NB4 (cell line): ENCODE results near the gene CRTAC1.

ENCODE experiments used
- DNase-seq: peaks from one replicate; pipeline ENCODE4 v3.0.0; 2010; ENCODE audit warnings: low read depth
- H3K4me3 ChIP-seq: one replicate; pipeline ENCODE4 v1.5.1; 2011; ENCODE audit warnings: mild to moderate bottlenecking, low read depth, low read length, moderate library complexity
- MAX ChIP-seq: IDR thresholded peaks from 2 replicates; pipeline ENCODE4 v1.6.1; 2011; ENCODE audit warnings: low read depth, low read length
- MYC ChIP-seq: IDR thresholded peaks from 2 replicates; pipeline ENCODE4 v1.6.1; 2011; ENCODE audit warnings: low read depth, low read length
- POLR2A ChIP-seq: IDR thresholded peaks from 2 replicates; pipeline ENCODE4 v1.6.1; 2011; ENCODE audit warnings: mild to moderate bottlenecking; ENCODE audit not compliant: insufficient read length; ENCODE audit errors: extremely low read depth
- TF ChIP-seq, protein P1 (sequence below): IDR thresholded peaks from one replicate; pipeline ENCODE4 v1.5.1; 2012; ENCODE audit warnings: low read depth, low read length

Gene CRTAC1

DNA sequence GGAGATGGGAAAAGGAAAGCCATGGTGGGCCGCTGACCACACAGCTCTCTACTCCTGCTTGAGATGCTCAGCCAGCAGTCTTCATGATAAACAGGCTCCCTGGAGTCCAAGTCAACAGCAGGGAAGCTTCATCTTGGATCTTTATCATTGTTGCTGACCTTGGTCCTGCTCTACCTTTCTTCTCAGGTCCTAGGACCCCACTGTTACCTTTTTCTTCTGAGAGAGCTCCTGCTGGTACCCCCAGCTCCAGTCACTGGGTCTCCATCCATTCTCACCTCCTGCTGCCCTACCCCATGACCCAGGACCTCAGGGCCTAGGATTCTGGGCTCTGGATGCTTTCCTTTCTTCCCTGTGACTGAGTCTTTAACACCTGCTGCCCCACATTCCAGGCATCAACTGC, 5.2 kb upstream of the CRTAC1 start:
- DNase-seq: no peak
- no peak overlapping the region for H3K4me3 ChIP-seq
- TF ChIP-seq MAX: no peak
- no peak for TF ChIP-seq POLR2A
- TF ChIP-seq, protein P1, sequence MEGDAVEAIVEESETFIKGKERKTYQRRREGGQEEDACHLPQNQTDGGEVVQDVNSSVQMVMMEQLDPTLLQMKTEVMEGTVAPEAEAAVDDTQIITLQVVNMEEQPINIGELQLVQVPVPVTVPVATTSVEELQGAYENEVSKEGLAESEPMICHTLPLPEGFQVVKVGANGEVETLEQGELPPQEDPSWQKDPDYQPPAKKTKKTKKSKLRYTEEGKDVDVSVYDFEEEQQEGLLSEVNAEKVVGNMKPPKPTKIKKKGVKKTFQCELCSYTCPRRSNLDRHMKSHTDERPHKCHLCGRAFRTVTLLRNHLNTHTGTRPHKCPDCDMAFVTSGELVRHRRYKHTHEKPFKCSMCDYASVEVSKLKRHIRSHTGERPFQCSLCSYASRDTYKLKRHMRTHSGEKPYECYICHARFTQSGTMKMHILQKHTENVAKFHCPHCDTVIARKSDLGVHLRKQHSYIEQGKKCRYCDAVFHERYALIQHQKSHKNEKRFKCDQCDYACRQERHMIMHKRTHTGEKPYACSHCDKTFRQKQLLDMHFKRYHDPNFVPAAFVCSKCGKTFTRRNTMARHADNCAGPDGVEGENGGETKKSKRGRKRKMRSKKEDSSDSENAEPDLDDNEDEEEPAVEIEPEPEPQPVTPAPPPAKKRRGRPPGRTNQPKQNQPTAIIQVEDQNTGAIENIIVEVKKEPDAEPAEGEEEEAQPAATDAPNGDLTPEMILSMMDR: no peak
- TF ChIP-seq MYC: no peak

GRCh38 chr10:98033515-98033914, 3.1 kb upstream of the CRTAC1 start:
- H3K4me3 ChIP-seq: no peak overlapping the region
- no peak for DNase-seq
- TF ChIP-seq, protein P1: no peak
- TF ChIP-seq MYC (no peak), MAX (no peak), POLR2A (no peak)

GRCh38 chr10:98031440-98031839, 1.0 kb upstream of the CRTAC1 start:
- TF ChIP-seq MAX: no peak
- TF ChIP-seq, protein P1: no peak
- TF ChIP-seq POLR2A: no peak
- TF ChIP-seq MYC: no peak
- DNase-seq: no peak
- no peak overlapping the region for H3K4me3 ChIP-seq

DNA sequence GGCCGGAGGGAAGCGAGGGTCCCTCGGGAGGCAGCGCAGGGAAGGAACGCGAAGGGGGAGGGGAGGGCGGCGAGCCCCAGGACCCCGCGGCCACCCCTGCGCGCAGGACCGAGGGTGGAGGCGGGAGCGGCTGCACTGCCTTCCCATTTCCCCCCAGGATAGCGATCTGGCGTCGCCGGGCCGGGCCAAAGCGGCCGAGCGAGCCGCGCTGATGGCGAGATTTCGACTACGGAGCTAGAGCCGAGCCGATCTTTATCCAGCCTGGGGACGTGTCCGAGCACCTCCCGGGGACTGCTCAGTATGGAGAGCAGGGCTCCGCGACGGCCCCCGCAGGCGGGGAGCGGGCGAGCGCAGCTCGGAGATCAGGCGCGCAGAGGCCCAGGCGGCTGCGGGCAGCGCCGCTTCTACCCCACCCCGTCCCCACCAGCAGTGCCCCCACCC, 590 bp upstream of the CRTAC1 start:
- no peak for TF ChIP-seq MAX
- TF ChIP-seq, protein P1: no peak
- DNase-seq: no peak
- H3K4me3 ChIP-seq: no peak overlapping the region

- DNase-seq: no peak
- TF ChIP-seq, protein P1: no peak
- TF ChIP-seq MAX (no peak), POLR2A (no peak), MYC (no peak)
- no peak overlapping the region for H3K4me3 ChIP-seq
These were observed 1.0 kb downstream of the CRTAC1 start for GRCh38 chr10:98029149-98030092.
